Pancreas (tissue), 10 donors: ENCODE measurements around the gene HNF1B. TPM values are rescaled to one million over a fixed set of nuclear protein-coding genes. Genes with fewer than 3 reads are reported as not detected.

ENCODE experiments used
- ATAC-seq, 4 donors: fragments of 200-7000 bp; cut with Tn5 transposase; one replicate each; pipeline versions ENCODE4 v1.8.0 to v1.9.1; 2020; ENCODE audit warnings: mild to moderate bottlenecking in 4 of 4, moderate library complexity in 4 of 4
- DNase-seq, 6 donors: peaks; one replicate each; pipeline ENCODE4 v3.0.0-alpha.2; 2020
- FAIRE-seq: peaks from 2 replicates; lab custom pipeline; 2012; peaks lifted over from hg19 to GRCh38; lab: Jason Lieb, UNC
- H3K27ac ChIP-seq, 4 donors: fragments of 200-600 bp; sonication (generic); 1 replicate in 3 of 4; 2 replicates in 1 of 4; pipeline versions ENCODE4 v1.5.0 to v1.8.0; 2020
- H3K27me3 ChIP-seq, 4 donors: fragments of 200-600 bp; one replicate each; pipeline ENCODE4 v1.8.0; 2021
- H3K36me3 ChIP-seq, 3 donors: fragments of 200-600 bp; sonication (generic) in 1 of 3; one replicate each; pipeline versions ENCODE4 v1.5.0 to v1.8.0; 2020 to 2021
- H3K4me1 ChIP-seq, 3 donors: fragments of 200-600 bp; one replicate each; pipeline ENCODE4 v1.8.0; 2021
- H3K4me3 ChIP-seq, 4 donors: fragments of 200-600 bp; sonication (generic) in 2 of 4; one replicate each; pipeline versions ENCODE4 v1.5.0 to v1.8.0; 2020 to 2021
- H3K9me3 ChIP-seq, 4 donors: fragments of 200-600 bp; one replicate each; pipeline ENCODE4 v1.8.0; 2021
- CTCF ChIP-seq, 4 donors: fragments of 200-600 bp; sonication (generic) in 3 of 4; IDR thresholded peaks; one replicate each; pipeline versions ENCODE4 v1.5.0 to v1.8.0; 2021; ENCODE audit warnings: antibody characterized with exemption in 4 of 4
- WGBS, 2 donors: extraction: QIAGEN DNeasy Blood & Tissue Kit; methylation state at CpG; one replicate each; pipeline ENCODE4 v1.1.7; 2013; 5-methylcytosine and 5-hydroxymethylcytosine counted together
- intact Hi-C, 3 donors: fragments of 100-400 bp; cut with DNase I; formaldehyde crosslinking; loops; one replicate each; pipeline versions ENCODE4 v1.11.1 to v1.14.2; 2022
- polyA plus RNA-seq, 2 donors: library from polyadenylated mRNA; stranded (reverse); fragments of 200-250 nt; gene quantifications; one replicate each; pipeline ENCODE4 v1.2.3, GENCODE V29; 2013
- total RNA-seq, 6 donors: library from RNA; stranded (reverse); fragmentation: NEBNext Ultra II Directional in 4 of 6; extraction: Animal tissue kit (Norgen Biotek cat#: 25700) in 4 of 6; gene quantifications; one replicate each; pipeline versions ENCODE4 v1.2.1 to v1.2.4, GENCODE V29; 2021 to 2023
- donor health status: healthy with polysubstance abuse.
- donor health status: DM: no; HTN: no; CAD: no; lungs with moderate emphysema.
- donor health status: DM: no; HTN: no; CAD: no.
- donor health status: control.
- donor health status: control.
- donor health status: Bipolar disorder and iron deficiency.
- donor health status: DM: yes; HTN: yes; CAD: no.
- donor health status: DM: no; HTN: no; CAD: no.
- donor health status: DM: no; HTN: no; CAD: no.
- donor health status: DM: yes; HTN: yes; CAD: no.

Gene HNF1B
- total and polyA plus RNA-seq, 8 donors, result 24.9 to 50.5 (median 33.6) TPM

GRCh38 chr17:37651849-37652248 is 93.0 kb downstream of the HNF1B start:
- DNase-seq (no peak), ATAC-seq (no peak), FAIRE-seq (no peak)
- Histone ChIP-seq H3K27me3 (no peaks in the 10 kb centered on the region), H3K9me3 (no peaks in the 10 kb centered on the region), H3K36me3 (no peaks in the 10 kb centered on the region), H3K4me3 (no peak overlapping the region), H3K4me1 (no peaks in the 10 kb centered on the region), H3K27ac (no peak overlapping the region)
- no peak for TF ChIP-seq CTCF (IDR thresholded peaks at IDR 0.05)
- 57 to 63% methylated on average over 2 of the region's 2 CpGs for WGBS, 2 donors
- intact Hi-C loops, result no loop called here

- no peaks in the 10 kb centered on the region for H3K4me1 ChIP-seq
- 50 to 53% methylated on average over 6 of the region's 6 CpGs for WGBS, 2 donors
- intact Hi-C loops, result no loop called here
- DNase-seq (peak in 2 of 6 donors; percentile 15 to 39), ATAC-seq (peak; percentile 50 to 87 (median 82)), FAIRE-seq (no peak)
- TF ChIP-seq CTCF (IDR thresholded peaks at IDR 0.05), result peak in 1 of 4 donors; percentile 14
- H3K4me3 ChIP-seq, result no peak overlapping the region
- H3K27me3 ChIP-seq, result no peaks in the 10 kb centered on the region
- no peaks in the 10 kb centered on the region for H3K36me3 ChIP-seq
- no peaks in the 10 kb centered on the region for H3K9me3 ChIP-seq
- H3K27ac ChIP-seq, result no peak overlapping the region
Measured at GRCh38 chr17:37650419-37651003, 94.3 kb downstream of the HNF1B start.

GRCh38 chr17:37648555-37648954 is 96.3 kb downstream of the HNF1B start:
- no peak overlapping the region for H3K4me3 ChIP-seq
- peak overlapping the region in 1 of 4 donors; percentile 34 for H3K27ac ChIP-seq
- no peak for DNase-seq
- WGBS, 2 donors, result 42 to 48% methylated on average over 2 of the region's 2 CpGs
- intact Hi-C loops, result loop anchor here in 2 of 3 donors (10.0 kb wide), 2 partner anchors 106 to 126 kb away; no protein-coding TSS in a partner anchor
- TF ChIP-seq CTCF (IDR thresholded peaks at IDR 0.05), result no peak
- H3K9me3 ChIP-seq, result no peaks in the 10 kb centered on the region
- H3K27me3 ChIP-seq, result no peaks in the 10 kb centered on the region
- peak in 1 of 4 donors; percentile 8 for ATAC-seq
- H3K4me1 ChIP-seq, result peaks cover 0 to 11% (median 0%) of the 10 kb centered on the region in 3 donors
- FAIRE-seq, result no peak
- H3K36me3 ChIP-seq, result no peaks in the 10 kb centered on the region

- ATAC-seq, result no peak
- H3K27ac ChIP-seq, result no peak overlapping the region
- peaks cover 0 to 11% (median 0%) of the 10 kb centered on the region in 3 donors for H3K4me1 ChIP-seq
- H3K4me3 ChIP-seq, result no peak overlapping the region
- H3K27me3 ChIP-seq, result no peaks in the 10 kb centered on the region
- no peak for TF ChIP-seq CTCF (IDR thresholded peaks at IDR 0.05)
- intact Hi-C loops, result loop anchor here in 2 of 3 donors (10.0 kb wide), 2 partner anchors 107 to 127 kb away; no protein-coding TSS in a partner anchor
- no peaks in the 10 kb centered on the region for H3K9me3 ChIP-seq
- FAIRE-seq, result no peak
- 78 to 89% methylated on average over 1 of the region's 1 CpG for WGBS, 2 donors
- no peaks in the 10 kb centered on the region for H3K36me3 ChIP-seq
- DNase-seq, result no peak
Measured at GRCh38 chr17:37647856-37648255, 97.0 kb downstream of the HNF1B start.

- no peak for TF ChIP-seq CTCF (IDR thresholded peaks at IDR 0.05)
- Histone ChIP-seq H3K4me1 (peaks cover 4 to 22% (median 17%) of the 10 kb centered on the region in 3 donors), H3K27me3 (no peaks in the 10 kb centered on the region), H3K4me3 (peak overlapping the region in 2 of 4 donors; percentile 62 to 90), H3K9me3 (no peaks in the 10 kb centered on the region), H3K36me3 (no peaks in the 10 kb centered on the region), H3K27ac (peak overlapping the region; percentile 59 to 83 (median 70))
- ATAC-seq (peak; percentile 56 to 76 (median 66)), DNase-seq (peak in 3 of 6 donors; percentile 20 to 54 (median 22)), FAIRE-seq (no peak)
- WGBS, 2 donors, result 2 to 4% methylated on average over 3 of the region's 3 CpGs
- intact Hi-C loops, result loop anchor here in 2 of 3 donors (10.0 kb wide), 2 partner anchors 111 to 131 kb away; no protein-coding TSS in a partner anchor
Measured at GRCh38 chr17:37643869-37644268, 101.0 kb downstream of the HNF1B start.
